ENCODE measurements around the gene RASSF3.

Gene RASSF3

DNA sequence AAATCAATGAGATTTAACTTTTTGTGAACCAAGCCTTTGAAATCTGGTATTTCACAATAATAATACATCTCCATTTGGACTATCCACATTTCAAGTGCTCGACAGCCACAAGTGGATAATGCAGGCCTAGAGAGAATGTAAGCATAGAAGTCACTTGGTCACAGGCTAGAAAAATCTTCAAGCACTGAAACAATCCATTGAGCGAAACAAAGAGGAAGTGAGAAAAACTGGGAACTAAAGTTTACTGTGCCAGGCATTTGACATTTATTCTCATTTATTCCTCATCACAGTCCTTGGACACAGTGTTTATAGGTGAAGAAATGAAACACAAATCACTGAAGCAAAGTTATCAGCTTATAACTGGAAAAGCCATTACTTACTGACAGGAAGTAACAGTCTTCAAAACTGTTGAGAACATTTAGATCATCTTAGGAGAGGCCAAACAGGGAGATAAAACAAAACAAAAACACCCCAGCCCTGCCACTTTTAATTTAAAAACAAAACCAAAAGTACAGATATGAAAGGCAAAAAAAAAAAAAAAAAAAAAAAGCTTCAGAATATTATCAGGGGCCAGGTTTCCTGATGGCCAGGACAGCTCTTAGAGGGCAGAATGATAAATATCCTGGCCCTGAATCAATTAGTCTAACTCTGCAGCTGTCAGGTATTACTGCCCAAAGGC is 119.8 kb downstream of the RASSF3 start:
- no peak for DNase-seq (ENCODE audit: low spot score)

DNA sequence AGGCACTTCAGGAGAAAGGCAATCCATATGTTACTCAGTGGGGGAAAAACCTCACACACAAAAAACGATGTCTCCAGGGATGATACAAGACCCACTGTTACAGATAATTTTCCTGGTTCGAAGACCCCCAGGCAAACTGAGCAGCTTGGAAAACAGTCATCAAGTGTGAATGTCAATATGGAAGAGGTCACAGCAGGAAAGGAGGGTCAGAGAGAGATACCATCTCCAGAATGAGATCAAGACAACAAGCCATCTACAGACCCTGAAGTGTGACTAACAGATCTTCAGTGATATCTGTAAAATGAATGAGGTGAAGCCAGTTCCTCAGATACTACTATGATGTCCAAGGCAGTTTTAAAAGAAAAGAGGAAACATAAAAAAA is 120.3 kb downstream of the RASSF3 start:
- no peak for DNase-seq (ENCODE audit: low spot score)

DNA sequence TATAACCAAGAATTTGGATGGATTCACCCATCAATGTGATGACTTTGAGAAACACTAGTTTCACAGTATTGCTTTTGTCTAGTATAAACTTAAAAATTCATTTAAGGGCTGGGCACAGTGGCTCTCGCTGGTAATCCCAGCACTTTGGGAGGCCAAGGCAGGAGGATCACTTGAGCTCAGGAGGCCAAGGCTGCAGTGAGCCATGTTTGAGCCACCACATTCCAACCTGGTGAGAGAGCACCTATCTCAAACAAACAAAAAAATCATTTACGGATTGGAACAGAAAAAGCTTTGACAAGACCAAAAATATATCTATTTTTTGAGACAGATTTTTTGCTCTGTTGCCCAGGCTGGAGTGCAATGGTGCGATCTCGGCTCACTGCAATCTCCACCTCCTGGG is 121.4 kb downstream of the RASSF3 start:
- no peak for DNase-seq (ENCODE audit: low spot score)

DNA sequence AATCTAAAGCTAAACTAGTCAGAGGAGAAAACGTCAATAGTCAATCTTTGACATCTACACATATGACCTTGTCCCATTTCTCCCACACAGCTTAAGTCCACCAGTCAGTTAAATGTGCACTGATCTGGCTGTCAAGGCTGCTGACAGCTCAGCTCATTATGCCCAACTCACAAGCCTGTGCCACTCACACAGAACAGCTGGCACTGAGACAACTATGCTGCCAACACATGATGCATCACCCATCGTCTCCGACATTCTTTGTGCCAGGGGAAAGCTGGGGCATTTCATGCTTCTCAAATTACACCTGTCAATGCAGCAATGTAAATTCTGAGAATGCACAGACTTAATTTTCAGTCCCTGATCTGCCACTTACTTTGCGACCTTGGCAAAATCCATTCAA is 123.6 kb downstream of the RASSF3 start:
- DNase-seq (ENCODE audit: low spot score), result no peak

DNA sequence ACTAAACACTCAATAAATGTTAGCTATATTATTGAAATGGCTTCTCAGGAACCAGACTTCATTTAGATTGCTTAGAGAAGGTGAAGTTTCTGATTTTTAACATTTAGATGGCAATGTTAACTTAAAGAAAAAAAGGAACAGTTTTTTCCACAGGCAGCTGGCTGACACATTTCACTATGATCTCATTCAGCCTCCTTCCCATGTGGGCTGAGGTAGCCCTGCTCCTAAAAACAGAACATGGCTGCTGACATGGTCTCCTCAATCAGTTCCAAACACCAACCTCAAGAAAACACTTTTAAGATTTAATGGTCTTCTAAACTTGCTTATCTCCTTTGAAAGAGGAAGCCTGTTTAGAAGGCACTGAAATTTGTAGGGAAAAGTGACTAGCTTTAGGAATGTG is 125.1 kb downstream of the RASSF3 start:
- DNase-seq (ENCODE audit: low spot score), result no peak

DNA sequence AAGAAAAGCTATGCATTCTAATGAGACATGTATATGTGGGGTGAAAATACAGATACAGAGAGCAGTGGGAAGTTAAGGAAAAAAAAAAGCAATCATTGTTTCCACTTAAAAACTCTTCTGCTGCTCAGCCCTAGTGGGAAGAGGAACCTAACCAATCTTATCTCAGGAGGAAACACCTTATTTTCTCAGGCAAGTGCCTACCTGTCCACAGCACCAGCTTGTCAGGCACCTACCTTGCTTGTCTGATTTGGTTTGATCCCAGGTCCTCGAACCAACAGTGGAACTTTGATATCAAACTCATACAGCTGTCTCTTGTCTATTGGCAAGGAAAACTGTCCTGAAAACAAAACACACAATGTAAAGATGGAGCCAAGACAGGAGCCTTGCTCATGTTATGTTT is 126.5 kb downstream of the RASSF3 start:
- DNase-seq (ENCODE audit: low spot score), result no peak

DNA sequence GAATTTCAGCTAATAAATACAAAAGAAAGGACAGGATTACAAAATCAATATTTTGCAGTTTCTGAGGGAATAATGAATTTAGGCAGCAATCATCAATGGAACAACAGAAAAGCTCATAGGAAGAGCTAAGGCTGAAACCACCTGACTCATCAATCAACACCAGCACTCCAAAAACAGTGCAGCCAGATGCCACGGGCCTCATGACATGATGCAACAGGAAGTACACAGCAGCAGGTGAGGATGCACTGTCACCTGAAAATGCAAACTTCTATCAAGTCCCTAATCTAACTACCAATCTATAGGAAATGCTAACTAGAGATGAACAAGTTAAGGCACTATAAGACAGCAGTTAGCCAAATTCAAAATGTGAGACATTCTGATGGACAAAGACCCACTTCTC is 127.2 kb downstream of the RASSF3 start:
- DNase-seq (ENCODE audit: low spot score), result peak; percentile 48

DNA sequence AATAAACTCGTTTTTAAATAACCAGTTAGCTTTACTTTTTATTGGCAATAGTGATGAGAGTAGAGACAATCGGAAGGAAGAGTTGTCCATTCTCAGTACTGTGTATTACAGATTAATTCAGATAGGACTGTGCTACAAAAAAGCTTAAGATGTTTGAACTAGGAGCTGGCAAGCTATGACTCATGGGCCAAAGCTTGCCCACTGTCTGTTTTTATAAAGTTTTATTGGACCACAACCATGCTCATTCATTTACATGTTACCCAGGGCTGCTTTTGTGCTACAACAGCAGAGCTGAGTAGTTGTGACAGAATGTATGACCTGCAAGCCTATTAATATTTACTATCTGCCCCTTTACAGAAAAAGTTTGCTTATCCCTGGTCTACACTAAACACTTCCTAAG is 129.5 kb downstream of the RASSF3 start:
- no peak for DNase-seq (ENCODE audit: low spot score)

DNA sequence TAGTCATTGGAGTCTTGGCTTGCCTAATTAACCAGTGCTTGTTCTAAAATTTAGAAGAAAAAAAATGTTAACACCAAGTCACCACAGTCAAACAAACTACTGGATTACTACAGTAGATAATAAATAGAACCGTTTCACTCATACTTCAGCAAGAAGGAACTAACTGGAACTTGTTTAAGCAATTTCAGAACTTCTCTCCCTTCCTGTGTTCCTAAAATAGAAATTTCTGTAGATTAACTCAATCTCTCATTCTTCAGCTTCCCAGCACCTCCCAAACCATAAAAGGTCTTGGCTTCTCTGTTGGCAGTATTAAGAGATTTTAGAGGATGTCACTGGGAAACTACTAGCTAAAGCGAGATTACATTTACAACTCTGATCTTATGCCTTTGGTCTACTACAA is 130.4 kb downstream of the RASSF3 start:
- DNase-seq (ENCODE audit: low spot score), result no peak

DNA sequence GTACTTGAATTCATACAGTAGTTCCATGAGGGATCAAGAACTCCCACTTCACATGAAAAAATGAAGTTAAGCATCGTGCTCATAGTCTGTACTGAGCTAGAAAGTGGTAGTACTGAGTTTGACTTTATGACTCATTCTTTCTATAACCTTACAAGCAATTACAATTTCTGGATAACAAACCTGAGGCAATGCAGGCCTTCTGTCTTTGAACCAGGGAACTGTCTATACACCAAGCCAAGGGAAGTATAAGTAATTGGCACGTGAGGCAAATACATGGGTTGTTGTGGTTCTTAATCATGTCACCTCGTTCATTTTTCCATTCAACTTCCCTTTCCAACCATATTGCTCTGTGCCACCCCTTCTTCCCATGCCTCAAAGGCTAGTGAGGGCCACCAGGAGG is 132.1 kb downstream of the RASSF3 start:
- DNase-seq (ENCODE audit: low spot score), result no peak

DNA sequence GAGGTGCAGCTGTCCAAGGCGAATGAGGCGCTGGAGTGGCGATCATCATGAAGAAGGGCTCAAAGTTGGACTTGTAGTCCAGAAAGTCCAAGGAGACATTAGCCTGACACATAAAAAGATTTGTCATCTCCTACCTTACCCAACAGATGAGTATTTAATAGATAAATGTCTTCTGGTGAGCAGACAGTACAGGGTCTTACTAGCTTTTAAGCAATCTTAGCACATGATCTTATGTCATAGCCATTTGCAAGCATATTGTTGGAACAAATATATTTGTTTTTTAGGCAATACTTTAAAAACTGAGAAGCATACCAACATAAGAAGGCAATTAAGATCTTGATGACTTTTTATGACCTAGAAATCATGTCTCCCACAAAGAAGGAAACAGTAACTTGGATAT is 132.9 kb downstream of the RASSF3 start:
- no peak for DNase-seq (ENCODE audit: low spot score)

DNA sequence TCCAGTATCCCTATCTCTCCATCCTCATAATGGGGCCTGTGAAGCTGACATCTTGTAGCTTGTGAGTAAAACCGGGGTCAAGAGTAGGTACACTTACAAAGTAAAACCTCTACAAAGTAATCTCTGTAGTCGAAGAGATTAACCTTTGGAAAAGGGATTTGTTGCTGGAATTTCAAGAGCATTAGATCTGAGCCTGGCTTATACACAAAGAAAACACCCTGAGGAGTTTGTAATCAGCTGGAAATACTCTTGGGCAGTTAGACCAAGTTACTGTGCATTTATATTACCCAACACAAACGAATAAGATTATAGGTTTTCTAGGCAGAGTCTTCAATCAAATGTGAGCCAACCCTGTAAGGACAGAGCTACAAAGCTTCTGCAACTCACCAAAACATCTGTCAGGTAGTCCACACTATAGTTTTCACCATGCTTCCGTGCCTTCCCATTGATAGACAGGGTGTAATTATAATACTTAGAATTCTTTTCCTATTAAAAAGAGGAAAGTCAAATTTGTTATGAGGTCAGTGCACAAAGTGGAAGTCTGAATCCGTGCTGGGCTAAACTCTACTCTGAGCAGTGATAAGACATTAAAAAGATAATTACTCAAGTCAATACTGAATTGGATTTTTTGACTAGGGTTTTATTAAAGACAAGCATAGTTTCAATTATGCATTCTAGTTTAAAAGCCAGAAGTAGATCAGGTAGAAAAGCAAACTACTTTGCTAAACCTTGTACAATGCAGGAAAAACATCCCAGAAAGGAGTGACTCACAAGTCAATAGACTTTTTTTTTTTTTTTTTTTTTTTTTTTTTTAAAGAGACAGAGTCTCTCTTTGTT is 134.3 kb downstream of the RASSF3 start:
- DNase-seq (ENCODE audit: low spot score), result no peak

DNA sequence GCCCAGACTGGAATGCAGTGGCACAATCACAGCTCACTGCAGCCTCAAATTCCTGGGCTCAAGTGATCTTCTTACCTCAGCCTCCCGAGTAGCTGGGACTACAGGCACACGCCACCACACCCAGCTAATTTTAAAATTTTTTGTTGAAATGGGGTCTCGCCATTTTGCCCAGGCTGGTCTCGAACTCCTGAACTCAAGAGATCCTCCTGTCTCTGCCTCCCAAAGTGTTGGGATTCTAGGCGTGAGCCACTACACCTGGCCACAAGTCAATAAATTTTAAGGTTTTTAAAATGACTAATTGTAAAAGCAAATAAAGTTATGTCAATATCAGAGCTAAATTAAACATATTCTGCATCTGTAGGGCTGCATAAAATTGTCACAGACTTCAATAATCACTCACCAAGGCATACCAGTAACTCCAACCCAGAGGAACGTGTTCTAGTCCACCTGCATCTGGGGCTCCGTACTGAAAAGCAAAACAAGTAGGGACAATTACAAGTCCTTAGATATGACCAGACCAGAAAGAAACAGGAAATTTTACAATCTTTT is 135.0 kb downstream of the RASSF3 start:
- no peak for DNase-seq (ENCODE audit: low spot score)

DNA sequence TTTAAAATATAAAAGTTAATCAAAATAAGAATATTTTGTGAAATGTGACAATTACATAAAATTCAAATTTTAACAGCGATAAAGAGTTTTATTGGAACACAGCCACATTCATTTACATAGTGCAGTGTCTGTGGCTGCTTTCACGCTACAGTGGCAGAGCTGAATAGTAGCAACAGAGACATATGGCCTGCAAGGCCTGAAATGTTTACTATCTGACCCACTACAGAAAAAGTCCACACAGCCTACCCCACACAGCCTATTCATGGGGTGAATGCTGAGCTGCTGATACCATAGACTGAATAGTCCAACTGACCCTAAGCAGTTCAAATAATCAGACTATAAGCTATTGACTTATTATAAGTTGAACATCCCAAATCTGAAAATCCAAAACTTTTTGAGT is 135.7 kb downstream of the RASSF3 start:
- no peak for DNase-seq (ENCODE audit: low spot score)

DNA sequence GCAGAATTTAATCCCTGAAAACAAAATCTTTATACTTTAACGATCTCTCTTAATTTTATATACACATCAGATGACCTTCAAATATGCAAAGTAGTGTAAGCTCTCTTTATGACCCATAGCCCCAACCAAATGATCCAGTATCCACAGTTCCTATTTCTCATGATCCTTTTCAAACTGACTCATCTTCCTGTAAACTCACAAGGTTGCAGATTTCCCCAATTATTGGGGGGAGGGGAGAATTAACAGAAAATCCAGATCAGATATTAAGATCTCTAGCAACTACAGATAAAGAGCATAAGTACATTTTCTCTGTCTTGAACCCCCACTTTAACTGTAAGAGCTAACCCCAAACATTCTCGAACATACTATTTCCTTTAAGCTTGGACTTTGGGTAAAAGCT is 136.4 kb downstream of the RASSF3 start:
- DNase-seq (ENCODE audit: low spot score), result no peak

Measured in activated CD4-positive, alpha-beta T cell treated with anti-CD3 and anti-CD28 coated beads, Interleukin-2, Interleukin-4, amounts not matched to agents 100 ng/mL and 50 ng/mL, durations not matched to agents 16 hours and 8 hours (primary cell).